Gastrocnemius medialis (tissue), 4 donors: Measurements from ENCODE around the gene TNIK. TPM values are rescaled to one million over a fixed set of nuclear protein-coding genes. Genes with fewer than 3 reads are reported as not detected.

Source experiments
- ATAC-seq, 2 donors: fragments of 150-250 bp; one replicate each; pipeline ENCODE4 v1.9.1; 2016
- DNase-seq, 2 donors: peaks; one replicate each; pipeline ENCODE4 v3.0.0-alpha.2; 2019
- H3K27ac ChIP-seq, 4 donors: fragments of 200-600 bp; sonication (generic); 1 replicate in 1 of 4; 2 replicates in 3 of 4; pipeline ENCODE4 v1.5.1; 2016 to 2018; ENCODE audit warnings: mild to moderate bottlenecking in 2 of 4, moderate library complexity in 1 of 4
- H3K27me3 ChIP-seq, 3 donors: fragments of 200-600 bp; sonication (generic) in 2 of 3; 1 replicate in 1 of 3; 2 replicates in 2 of 3; pipeline versions ENCODE4 v1.5.1 to v1.6.0; 2016 to 2019; ENCODE audit warnings: mild to moderate bottlenecking in 1 of 3, moderate library complexity in 1 of 3
- H3K36me3 ChIP-seq, 2 donors: fragments of 200-600 bp; sonication (generic) in 1 of 2; one replicate each; pipeline ENCODE4 v1.5.1; 2017 to 2018
- H3K4me1 ChIP-seq, 2 donors: fragments of 200-600 bp; sonication (generic) in 1 of 2; one replicate each; pipeline ENCODE4 v1.5.1; 2016 to 2017; ENCODE audit warnings: mild to moderate bottlenecking in 2 of 2
- H3K4me3 ChIP-seq, 4 donors: fragments of 200-600 bp; sonication (generic) in 3 of 4; 1 replicate in 1 of 4; 2 replicates in 3 of 4; pipeline ENCODE4 v1.5.1; 2016 to 2019; ENCODE audit warnings: mild to moderate bottlenecking in 2 of 4
- H3K9me3 ChIP-seq, 3 donors: fragments of 200-600 bp; sonication (generic) in 2 of 3; 1 replicate in 1 of 3; 2 replicates in 2 of 3; pipeline ENCODE4 v1.5.1; 2016 to 2019
- POLR2A ChIP-seq, 2 donors: fragments of 450-650 bp; IDR thresholded peaks; one replicate each; pipeline ENCODE4 v1.6.1; 2017; ENCODE audit warnings: antibody characterized with exemption in 2 of 2, mild to moderate bottlenecking in 2 of 2, moderate library complexity in 2 of 2
- in situ Hi-C, 4 donors: fragments of 200-750 bp; cut with MboI; loops; one replicate each; pipeline versions ENCODE4 v1.15.0 to v1.8.0; 2017; ENCODE audit warnings: low sequenced_read_pairs in 4 of 4
- intact Hi-C: fragments of 100-400 bp; cut with DNase I; formaldehyde crosslinking; loops from one replicate; pipeline ENCODE4 v1.15.1; 2023; ENCODE audit warnings: low total_unique reads
- total RNA-seq, 4 donors: library from RNA; depleted of rRNA; stranded (reverse); fragments of >200 nt; gene quantifications; one replicate each; pipeline versions ENCODE4 v1.1.0 to v1.2.3, GENCODE V29; 2016
- TF ChIP-seq, protein P1 (sequence below), 5 experiments: fragments of 450-650 bp in 3 of 5; fragments of 200-600 bp in 2 of 5; sonication (generic) in 2 of 5; IDR thresholded peaks in 4 of 5; conservative IDR thresholded peaks in 1 of 5; 1 replicate in 4 of 5; 2 replicates in 1 of 5; pipeline ENCODE4 v1.5.1; 2016 to 2019; ENCODE audit warnings: antibody characterized with exemption in 5 of 5, mild to moderate bottlenecking in 3 of 5, moderate library complexity in 3 of 5

Gene TNIK
- total RNA-seq, 4 donors from 2014 or later, result 5.2 to 19.7 (median 10.6) TPM

DNA sequence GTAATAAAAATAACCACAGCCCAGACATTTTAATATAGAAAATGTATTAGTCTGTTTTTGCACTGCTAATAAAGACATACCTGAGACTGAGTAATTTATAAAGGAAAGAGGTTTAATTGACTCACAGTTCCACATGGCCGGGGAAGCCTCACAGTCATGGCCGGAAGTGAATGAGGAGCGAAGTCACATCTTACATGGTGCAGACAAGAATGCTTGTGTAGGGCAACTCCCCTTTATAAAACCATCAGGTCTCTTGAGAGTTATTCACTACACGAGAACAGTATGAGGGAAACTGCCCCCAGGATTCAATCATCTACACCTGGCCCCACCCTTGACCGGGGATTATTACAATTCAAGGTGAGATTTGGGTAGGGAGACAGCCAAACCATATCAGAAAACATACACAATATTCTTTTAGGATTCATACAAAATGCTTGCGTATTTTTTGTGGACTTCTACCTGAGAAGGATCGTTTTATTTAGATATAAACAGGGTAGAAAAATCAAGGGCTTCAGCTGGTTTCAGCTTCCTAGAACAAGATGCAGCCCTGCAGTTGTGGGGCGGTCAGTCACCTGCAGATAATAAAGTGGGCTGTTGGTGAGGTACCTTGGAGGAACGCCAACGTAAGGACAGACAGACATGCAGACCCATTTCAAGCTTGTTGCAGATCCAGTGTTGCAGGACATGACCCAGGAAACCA is 101.9 kb downstream of the TNIK start:
- no peaks in the 10 kb centered on the region for H3K36me3 ChIP-seq
- no peaks in the 10 kb centered on the region for H3K27me3 ChIP-seq
- H3K4me1 ChIP-seq, result peaks cover 18 to 24% of the 10 kb centered on the region in 2 donors
- H3K9me3 ChIP-seq, result no peaks in the 10 kb centered on the region
- no peak for ATAC-seq
- DNase-seq, result no peak
- H3K4me3 ChIP-seq, result no peak overlapping the region
- intact Hi-C loops, result no loop called here
- in situ Hi-C loops, result no loop called here
- H3K27ac ChIP-seq, result no peak overlapping the region
- TF ChIP-seq POLR2A (IDR thresholded peaks at IDR 0.05), result no peak
- TF ChIP-seq, protein P1, sequence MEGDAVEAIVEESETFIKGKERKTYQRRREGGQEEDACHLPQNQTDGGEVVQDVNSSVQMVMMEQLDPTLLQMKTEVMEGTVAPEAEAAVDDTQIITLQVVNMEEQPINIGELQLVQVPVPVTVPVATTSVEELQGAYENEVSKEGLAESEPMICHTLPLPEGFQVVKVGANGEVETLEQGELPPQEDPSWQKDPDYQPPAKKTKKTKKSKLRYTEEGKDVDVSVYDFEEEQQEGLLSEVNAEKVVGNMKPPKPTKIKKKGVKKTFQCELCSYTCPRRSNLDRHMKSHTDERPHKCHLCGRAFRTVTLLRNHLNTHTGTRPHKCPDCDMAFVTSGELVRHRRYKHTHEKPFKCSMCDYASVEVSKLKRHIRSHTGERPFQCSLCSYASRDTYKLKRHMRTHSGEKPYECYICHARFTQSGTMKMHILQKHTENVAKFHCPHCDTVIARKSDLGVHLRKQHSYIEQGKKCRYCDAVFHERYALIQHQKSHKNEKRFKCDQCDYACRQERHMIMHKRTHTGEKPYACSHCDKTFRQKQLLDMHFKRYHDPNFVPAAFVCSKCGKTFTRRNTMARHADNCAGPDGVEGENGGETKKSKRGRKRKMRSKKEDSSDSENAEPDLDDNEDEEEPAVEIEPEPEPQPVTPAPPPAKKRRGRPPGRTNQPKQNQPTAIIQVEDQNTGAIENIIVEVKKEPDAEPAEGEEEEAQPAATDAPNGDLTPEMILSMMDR (IDR thresholded peaks at IDR 0.05 in 4 of 5, conservative IDR thresholded peaks at IDR 0.05 in 1 of 5), result no peak

DNA sequence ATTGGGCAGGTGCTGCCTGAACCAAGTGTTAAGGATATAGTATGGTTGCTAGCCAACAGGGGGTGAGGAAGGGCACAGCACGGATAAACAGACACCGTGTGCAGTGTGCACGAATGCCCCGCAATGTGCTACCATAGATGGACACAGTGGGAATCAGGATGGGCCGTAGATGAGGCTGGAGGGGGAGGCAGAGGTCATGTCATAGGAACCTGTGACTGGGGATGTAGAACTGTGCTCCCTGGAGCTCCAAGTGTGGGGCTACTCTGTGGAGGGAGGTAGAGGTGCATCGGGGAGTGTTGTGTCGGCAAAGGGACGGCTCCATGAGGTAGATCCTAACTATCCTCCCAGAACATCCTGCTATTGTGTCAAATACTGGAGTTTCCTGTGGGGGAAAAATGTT is 102.5 kb downstream of the TNIK start:
- TF ChIP-seq, protein P1 (IDR thresholded peaks at IDR 0.05 in 4 of 5, conservative IDR thresholded peaks at IDR 0.05 in 1 of 5), result no peak
- TF ChIP-seq POLR2A (IDR thresholded peaks at IDR 0.05), result no peak
- Histone ChIP-seq H3K4me3 (no peak overlapping the region), H3K27ac (no peak overlapping the region), H3K9me3 (no peaks in the 10 kb centered on the region), H3K4me1 (peaks cover 12 to 25% of the 10 kb centered on the region in 2 donors), H3K36me3 (no peaks in the 10 kb centered on the region), H3K27me3 (no peaks in the 10 kb centered on the region)
- in situ Hi-C loops (no loop called here), intact Hi-C loops (no loop called here)
- ATAC-seq (no peak), DNase-seq (no peak)

DNA sequence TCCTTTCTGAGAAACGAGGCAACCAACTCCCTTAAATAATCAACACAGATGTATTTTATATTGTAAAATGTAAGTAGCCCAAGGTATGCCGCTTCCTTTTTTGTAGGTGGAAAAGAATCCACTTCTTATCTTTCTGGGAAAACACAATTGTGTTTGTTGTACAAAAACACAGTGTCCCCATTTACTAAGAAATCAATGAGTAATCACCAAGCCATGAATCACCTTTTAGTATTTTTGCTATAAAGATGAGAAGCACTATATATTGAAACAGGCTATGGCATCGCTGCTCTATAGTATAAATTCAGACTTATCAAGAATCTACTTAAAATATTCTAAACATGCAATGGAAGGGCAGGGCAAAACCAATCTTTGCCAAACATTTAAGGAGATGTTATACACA is 104.0 kb downstream of the TNIK start:
- H3K4me1 ChIP-seq, result peaks cover 14 to 29% of the 10 kb centered on the region in 2 donors
- ATAC-seq (no peak), DNase-seq (no peak)
- H3K36me3 ChIP-seq, result no peaks in the 10 kb centered on the region
- H3K9me3 ChIP-seq, result no peaks in the 10 kb centered on the region
- TF ChIP-seq, protein P1 (IDR thresholded peaks at IDR 0.05 in 4 of 5, conservative IDR thresholded peaks at IDR 0.05 in 1 of 5), result no peak
- no peak for TF ChIP-seq POLR2A (IDR thresholded peaks at IDR 0.05)
- in situ Hi-C loops, result no loop called here
- H3K4me3 ChIP-seq, result no peak overlapping the region
- H3K27ac ChIP-seq, result no peak overlapping the region
- intact Hi-C loops, result no loop called here
- no peaks in the 10 kb centered on the region for H3K27me3 ChIP-seq

DNA sequence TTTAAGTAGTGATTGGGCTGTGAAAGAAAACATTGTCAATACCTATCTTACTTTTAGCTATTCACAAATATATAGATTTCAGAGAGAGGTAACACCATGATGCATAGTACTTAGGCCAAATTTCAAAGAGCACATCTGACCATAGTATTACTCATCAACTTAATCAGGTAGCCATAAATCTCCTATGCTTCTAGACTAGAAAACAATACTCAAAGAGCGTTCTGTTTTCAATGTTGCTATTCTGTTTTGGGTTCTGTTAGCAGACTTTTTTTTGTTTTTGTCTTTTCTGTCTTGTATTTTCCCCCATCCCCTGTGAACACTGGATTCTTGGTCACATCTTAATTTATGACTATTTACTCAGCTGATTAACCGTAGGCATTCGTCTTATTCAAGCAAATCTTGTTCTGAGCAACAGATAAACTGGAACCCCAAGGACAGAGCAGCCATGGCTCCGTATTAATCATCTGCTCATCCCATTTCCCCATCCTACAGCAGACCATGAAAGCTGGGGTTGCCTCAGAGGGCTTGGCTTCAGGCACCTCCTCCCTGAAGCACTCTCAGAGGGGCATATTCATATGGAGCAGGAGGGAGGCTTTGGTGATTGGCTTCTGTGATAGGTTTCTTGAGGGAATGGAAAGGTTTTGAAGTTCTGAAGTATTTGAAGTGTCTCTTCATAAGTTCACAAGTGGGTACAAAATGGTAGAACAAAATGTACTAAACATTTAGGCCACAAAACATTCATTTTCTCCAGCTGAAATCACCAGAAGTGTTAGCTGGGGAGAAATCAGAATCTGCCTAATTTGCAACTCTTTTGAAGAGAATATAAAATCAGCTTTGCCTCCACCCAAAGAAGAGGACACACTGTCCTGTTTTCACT is 105.3 kb downstream of the TNIK start:
- Histone ChIP-seq H3K27me3 (no peaks in the 10 kb centered on the region), H3K4me3 (no peak overlapping the region), H3K27ac (peak overlapping the region in 3 of 4 donors; percentile 20 to 58 (median 42)), H3K36me3 (no peaks in the 10 kb centered on the region), H3K4me1 (peaks cover 9 to 22% of the 10 kb centered on the region in 2 donors), H3K9me3 (no peaks in the 10 kb centered on the region)
- DNase-seq (no peak), ATAC-seq (peak in 1 of 2 donors; percentile 59)
- in situ Hi-C loops, result no loop called here
- intact Hi-C loops, result no loop called here
- no peak for TF ChIP-seq POLR2A (IDR thresholded peaks at IDR 0.05)
- TF ChIP-seq, protein P1 (IDR thresholded peaks at IDR 0.05 in 4 of 5, conservative IDR thresholded peaks at IDR 0.05 in 1 of 5), result no peak
